Keratinocyte (primary cell): ENCODE results near the gene KLF16. TPM values are rescaled to one million over a fixed set of nuclear protein-coding genes. Genes with fewer than 3 reads are reported as not detected.

Experiments used
- DNase-seq: peaks from one replicate; pipeline ENCODE4 v3.0.0-alpha.2; 2011; ENCODE audit warnings: low read depth, missing footprints, low spot score
- FAIRE-seq: peaks from 2 replicates; lab custom pipeline; 2011; peaks lifted over from hg19 to GRCh38; lab: Jason Lieb, UNC
- H2AFZ ChIP-seq: 2 replicates; pipeline ENCODE4 v1.6.0; 2012; ENCODE audit warnings: low read length, control low read depth, inconsistent platforms; ENCODE audit not compliant: control insufficient read depth
- H3K27ac ChIP-seq: 2 replicates; pipeline ENCODE4 v1.5.1; 2011; ENCODE audit warnings: low read length; ENCODE audit not compliant: control insufficient read depth, insufficient read depth
- H3K27me3 ChIP-seq: 3 replicates; pipeline ENCODE4 v1.6.0; 2011; ENCODE audit warnings: low read length; ENCODE audit not compliant: control insufficient read depth, insufficient read depth; ENCODE audit errors: extremely low read depth
- H3K36me3 ChIP-seq, 2 experiments: 2 replicates in 1 of 2; 3 replicates in 1 of 2; pipeline ENCODE4 v1.5.1; 2011; ENCODE audit warnings: low read length in 2 of 2, mild to moderate bottlenecking in 1 of 2; ENCODE audit not compliant: control insufficient read depth in 2 of 2, insufficient read depth in 2 of 2; ENCODE audit errors: extremely low read depth in 1 of 2
- H3K4me1 ChIP-seq: 3 replicates; pipeline ENCODE4 v1.5.1; 2011; ENCODE audit warnings: low read length; ENCODE audit not compliant: control insufficient read depth, insufficient read depth; ENCODE audit errors: extremely low read depth
- H3K4me2 ChIP-seq: 3 replicates; pipeline ENCODE4 v1.6.0; 2011; ENCODE audit warnings: low read depth, low read length; ENCODE audit not compliant: control insufficient read depth, insufficient read depth; ENCODE audit errors: extremely low read depth
- H3K4me3 ChIP-seq, 3 experiments: fragments of 200-600 bp in 1 of 3; sonication (generic) in 1 of 3; 2 replicates in 2 of 3; 3 replicates in 1 of 3; pipeline ENCODE4 v1.5.1; 2011 to 2016; ENCODE audit warnings: low read length in 3 of 3, mild to moderate bottlenecking in 3 of 3, control low read depth in 2 of 3, inconsistent platforms in 1 of 3, low read depth in 1 of 3, mixed read lengths in 1 of 3, mixed run types in 1 of 3, moderate library complexity in 1 of 3; ENCODE audit not compliant: control insufficient read depth in 2 of 3, insufficient read depth in 2 of 3; ENCODE audit errors: extremely low read depth in 1 of 3
- H3K79me2 ChIP-seq: 2 replicates; pipeline ENCODE4 v1.6.0; 2012; ENCODE audit warnings: low read length; ENCODE audit not compliant: control insufficient read depth, insufficient read depth
- H3K9ac ChIP-seq: 3 replicates; pipeline ENCODE4 v1.6.0; 2011; ENCODE audit warnings: low read length; ENCODE audit not compliant: control insufficient read depth, insufficient read depth; ENCODE audit errors: extremely low read depth
- H3K9me1 ChIP-seq: 3 replicates; pipeline ENCODE4 v1.6.0; 2011; ENCODE audit warnings: low read length; ENCODE audit not compliant: control insufficient read depth, insufficient read depth; ENCODE audit errors: extremely low read depth
- H3K9me3 ChIP-seq: 2 replicates; pipeline ENCODE4 v1.5.1; 2012; ENCODE audit warnings: low read depth, low read length; ENCODE audit not compliant: control insufficient read depth
- H4K20me1 ChIP-seq: 3 replicates; pipeline ENCODE4 v1.6.0; 2011; ENCODE audit warnings: low read length; ENCODE audit not compliant: control insufficient read depth, insufficient read depth; ENCODE audit errors: extremely low read depth
- EZH2 ChIP-seq: IDR thresholded peaks from one replicate; pipeline ENCODE4 v1.6.1; 2012; ENCODE audit warnings: inconsistent platforms, mild to moderate bottlenecking, low read length, moderate library complexity
- dilution Hi-C: fragments of 300-500 bp; cut with MboI; formaldehyde crosslinking; loops from one replicate; pipeline ENCODE4 v1.7.0; 2020; ENCODE audit warnings: low sequenced_read_pairs; ENCODE audit not compliant: extremely low pct_ligation_motif_present
- polyA plus RNA-seq, 5 experiments: library from polyadenylated mRNA; depleted of rRNA in 3 of 5; stranded (reverse) in 3 of 5; stranded (forward) in 1 of 5; unstranded in 1 of 5; fragments of >200 nt; gene quantifications; 1 replicate in 1 of 5; 2 replicates in 3 of 5; 3 replicates in 1 of 5; pipeline versions ENCODE4 v1.2.1 to v1.2.3, GENCODE V29; 2011 to 2012; ENCODE audit warnings: missing spikeins in 2 of 5, low read depth in 1 of 5, low replicate concordance in 1 of 5
- TF ChIP-seq, protein P1 (sequence below), 3 experiments: IDR thresholded peaks in 1 of 3; conservative IDR thresholded peaks in 1 of 3; optimal IDR thresholded peaks in 1 of 3; 2 replicates in 2 of 3; 3 replicates in 1 of 3; pipeline versions ENCODE3 to v1.5.1; 2011; ENCODE audit warnings: low read length in 3 of 3, mild to moderate bottlenecking in 3 of 3, moderate library complexity in 2 of 3, control low read depth in 1 of 3, inconsistent platforms in 1 of 3; ENCODE audit not compliant: insufficient read depth in 2 of 3; ENCODE audit errors: extremely low read depth in 1 of 3

The KLF16 gene
- polyA plus RNA-seq, 1 donor (not counting 4 experiments of a cell fraction or from before 2014, with no cell fraction given) = 4.9 TPM

DNA sequence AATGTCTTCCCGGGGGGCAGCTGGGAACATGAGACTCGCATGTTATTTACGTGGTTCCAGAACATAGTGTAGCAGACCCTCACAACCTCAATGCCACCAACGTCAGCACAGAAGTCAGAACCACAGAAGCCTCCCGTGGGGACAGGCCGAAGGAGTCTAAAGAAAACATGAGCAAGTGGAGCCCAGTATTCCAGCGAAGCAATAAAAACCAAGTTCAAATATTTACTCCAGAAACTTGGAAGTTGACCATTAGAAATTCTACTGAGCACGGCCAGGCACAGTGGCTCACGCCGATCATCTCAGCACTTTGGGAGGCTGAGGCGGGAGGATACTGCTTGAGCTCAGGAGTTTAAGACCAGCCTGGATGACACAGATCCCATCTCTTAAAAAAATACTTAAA, 33.4 kb downstream of the KLF16 start:
- no peaks in the 10 kb centered on the region for H3K9me3 ChIP-seq
- peaks cover 17% of the 10 kb centered on the region for H4K20me1 ChIP-seq
- no peak overlapping the region for H3K9ac ChIP-seq
- FAIRE-seq = no peak
- no peak overlapping the region for H3K4me2 ChIP-seq
- no peaks in the 10 kb centered on the region for H3K27me3 ChIP-seq
- H3K27ac ChIP-seq = no peak overlapping the region
- TF ChIP-seq, protein P1, sequence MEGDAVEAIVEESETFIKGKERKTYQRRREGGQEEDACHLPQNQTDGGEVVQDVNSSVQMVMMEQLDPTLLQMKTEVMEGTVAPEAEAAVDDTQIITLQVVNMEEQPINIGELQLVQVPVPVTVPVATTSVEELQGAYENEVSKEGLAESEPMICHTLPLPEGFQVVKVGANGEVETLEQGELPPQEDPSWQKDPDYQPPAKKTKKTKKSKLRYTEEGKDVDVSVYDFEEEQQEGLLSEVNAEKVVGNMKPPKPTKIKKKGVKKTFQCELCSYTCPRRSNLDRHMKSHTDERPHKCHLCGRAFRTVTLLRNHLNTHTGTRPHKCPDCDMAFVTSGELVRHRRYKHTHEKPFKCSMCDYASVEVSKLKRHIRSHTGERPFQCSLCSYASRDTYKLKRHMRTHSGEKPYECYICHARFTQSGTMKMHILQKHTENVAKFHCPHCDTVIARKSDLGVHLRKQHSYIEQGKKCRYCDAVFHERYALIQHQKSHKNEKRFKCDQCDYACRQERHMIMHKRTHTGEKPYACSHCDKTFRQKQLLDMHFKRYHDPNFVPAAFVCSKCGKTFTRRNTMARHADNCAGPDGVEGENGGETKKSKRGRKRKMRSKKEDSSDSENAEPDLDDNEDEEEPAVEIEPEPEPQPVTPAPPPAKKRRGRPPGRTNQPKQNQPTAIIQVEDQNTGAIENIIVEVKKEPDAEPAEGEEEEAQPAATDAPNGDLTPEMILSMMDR (optimal IDR thresholded peaks at IDR 0.05 in 1 of 3, IDR thresholded peaks at IDR 0.05 in 1 of 3, conservative IDR thresholded peaks at IDR 0.05 in 1 of 3; ENCODE audit: extremely low read depth in 1 of 3, insufficient read depth in 2 of 3, low read length in 3 of 3) = no peak
- TF ChIP-seq EZH2 = no peak
- H2AFZ ChIP-seq = no peak overlapping the region
- H3K36me3 ChIP-seq = peaks cover 9 to 11% of the 10 kb centered on the region in 2 experiments
- dilution Hi-C loops = no loop called here
- H3K79me2 ChIP-seq = peaks cover 36% of the 10 kb centered on the region
- H3K9me1 ChIP-seq = no peaks in the 10 kb centered on the region
- H3K4me1 ChIP-seq = no peaks in the 10 kb centered on the region
- no peak overlapping the region for H3K4me3 ChIP-seq
- no peak for DNase-seq

DNA sequence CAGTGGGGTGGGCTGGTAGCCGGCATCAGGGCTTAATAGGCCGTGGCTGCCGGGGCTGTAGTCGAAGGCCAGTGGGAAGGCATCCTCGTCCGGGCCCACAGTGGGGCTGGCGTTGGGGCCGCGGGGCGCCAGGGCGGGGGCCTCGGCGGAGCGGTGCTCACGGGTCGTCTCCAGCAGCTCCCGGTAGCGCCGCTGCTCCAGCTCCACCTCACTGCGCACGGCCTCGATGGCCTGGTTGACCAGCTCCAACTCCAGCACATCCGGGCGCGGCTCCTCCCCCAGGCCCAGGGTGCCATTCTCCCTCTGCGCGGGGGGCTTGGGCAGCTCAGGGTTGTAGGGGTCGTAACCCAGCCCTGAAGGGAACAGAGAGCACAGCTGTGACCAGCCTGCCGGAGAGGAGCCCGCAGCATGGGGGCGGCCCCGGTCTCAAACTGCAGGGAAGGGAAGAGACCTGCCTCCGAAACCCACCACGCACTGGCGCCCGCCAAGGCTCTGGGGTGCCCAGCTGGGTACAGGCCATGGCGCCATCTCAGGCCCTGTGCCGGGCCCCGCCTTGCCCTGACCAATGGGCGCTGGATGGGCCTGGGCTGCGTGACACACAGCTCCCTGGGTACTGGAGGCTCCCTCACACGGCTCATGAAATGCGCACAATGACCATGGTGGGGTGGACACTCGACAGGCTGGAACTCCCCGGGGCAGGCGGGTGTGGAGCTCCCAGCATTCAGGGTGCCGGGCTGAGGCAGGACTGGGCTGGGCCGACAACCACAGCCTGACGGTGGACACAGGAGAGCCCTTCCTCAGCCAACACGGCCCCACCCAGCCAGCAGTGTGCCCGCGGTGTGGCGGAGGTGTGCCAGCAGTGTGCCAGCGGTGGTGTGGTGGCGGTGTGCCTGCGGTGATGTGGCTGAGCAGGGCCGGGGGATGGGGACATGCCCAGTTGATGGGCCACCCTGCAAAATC, 34.8 kb downstream of the KLF16 start:
- dilution Hi-C loops = no loop called here
- DNase-seq (no peak), FAIRE-seq (no peak)
- Histone ChIP-seq H2AFZ (no peak overlapping the region), H4K20me1 (peaks cover 10% of the 10 kb centered on the region), H3K9me1 (no peaks in the 10 kb centered on the region), H3K36me3 (peaks cover 6 to 9% of the 10 kb centered on the region in 2 experiments), H3K9me3 (no peaks in the 10 kb centered on the region), H3K79me2 (peaks cover 27% of the 10 kb centered on the region), H3K4me3 (no peak overlapping the region), H3K9ac (no peak overlapping the region), H3K27me3 (no peaks in the 10 kb centered on the region), H3K27ac (no peak overlapping the region), H3K4me2 (no peak overlapping the region), H3K4me1 (no peaks in the 10 kb centered on the region)
- TF ChIP-seq, protein P1 (optimal IDR thresholded peaks at IDR 0.05 in 1 of 3, IDR thresholded peaks at IDR 0.05 in 1 of 3, conservative IDR thresholded peaks at IDR 0.05 in 1 of 3; ENCODE audit: extremely low read depth in 1 of 3, insufficient read depth in 2 of 3, low read length in 3 of 3) = no peak
- no peak for TF ChIP-seq EZH2
